MM.1S (cell line): Measurements from ENCODE around the gene BICC1.

Source experiments
- DNase-seq: peaks from one replicate; pipeline ENCODE4 v3.0.0-alpha.2; 2015
- H2AFZ ChIP-seq: fragments of 300-600 bp; sonication (generic); 2 replicates; pipeline ENCODE4 v1.6.0; 2016; ENCODE audit warnings: antibody characterized with exemption, low read length
- H3F3A ChIP-seq: fragments of 300-600 bp; sonication (generic); 2 replicates; pipeline ENCODE4 v1.6.1; 2016; ENCODE audit warnings: mild to moderate bottlenecking, antibody characterized with exemption, low read length, moderate library complexity, mixed read lengths; ENCODE audit not compliant: insufficient read depth
- H3K27ac ChIP-seq: fragments of 300-600 bp; sonication (generic); 2 replicates; pipeline ENCODE4 v1.5.1; 2016; ENCODE audit warnings: mild to moderate bottlenecking, low read length
- H3K27me3 ChIP-seq: fragments of 300-600 bp; sonication (generic); replicated peaks from 2 replicates; pipeline ENCODE4 v1.6.0; 2016; ENCODE audit warnings: low read length; ENCODE audit not compliant: insufficient read depth
- H3K36me3 ChIP-seq: fragments of 300-600 bp; sonication (generic); replicated peaks from 2 replicates; pipeline ENCODE4 v1.6.1; 2016; ENCODE audit warnings: mild to moderate bottlenecking, low read length, mixed read lengths; ENCODE audit not compliant: insufficient read depth
- H3K4me1 ChIP-seq: fragments of 300-600 bp; sonication (generic); 2 replicates; pipeline ENCODE4 v1.6.1; 2016; ENCODE audit warnings: low read length, mixed read lengths
- H3K4me2 ChIP-seq: fragments of 300-600 bp; sonication (generic); 2 replicates; pipeline ENCODE4 v1.6.0; 2016; ENCODE audit warnings: low read depth, low read length
- H3K4me3 ChIP-seq: fragments of 300-600 bp; sonication (generic); 2 replicates; pipeline ENCODE4 v1.5.1; 2016; ENCODE audit warnings: low read length, mixed read lengths
- H3K79me2 ChIP-seq: fragments of 300-600 bp; sonication (generic); 2 replicates; pipeline ENCODE4 v1.6.1; 2016; ENCODE audit warnings: mixed run types, low read length, mixed read lengths
- H3K9ac ChIP-seq: fragments of 300-600 bp; sonication (generic); 2 replicates; pipeline ENCODE4 v1.6.1; 2016; ENCODE audit warnings: low read length, mixed read lengths
- H3K9me2 ChIP-seq: fragments of 300-600 bp; sonication (generic); replicated peaks from 2 replicates; pipeline ENCODE4 v1.6.1; 2016; ENCODE audit warnings: mild to moderate bottlenecking, low read length, mixed read lengths; ENCODE audit not compliant: insufficient read depth
- H3K9me3 ChIP-seq: fragments of 300-600 bp; sonication (generic); replicated peaks from 2 replicates; pipeline ENCODE4 v1.6.1; 2016; ENCODE audit warnings: mild to moderate bottlenecking, low read length, mixed read lengths; ENCODE audit not compliant: insufficient read depth
- H4K20me1 ChIP-seq: fragments of 300-600 bp; sonication (generic); 2 replicates; pipeline ENCODE4 v1.6.1; 2016; ENCODE audit warnings: mild to moderate bottlenecking, low read length, moderate library complexity, mixed read lengths; ENCODE audit not compliant: insufficient read depth
- CTCF ChIP-seq: fragments of 300-600 bp; sonication (generic); IDR thresholded peaks from 2 replicates; pipeline ENCODE4 v1.5.1; 2016; ENCODE audit warnings: antibody characterized with exemption, low read length, mixed read lengths
- EZH2 ChIP-seq: fragments of 300-600 bp; sonication (generic); optimal IDR thresholded peaks from 2 replicates; pipeline ENCODE3; 2017; ENCODE audit warnings: low read depth, mild to moderate bottlenecking, antibody characterized with exemption, low read length, mixed read lengths
- EZH2phosphoT487 ChIP-seq: fragments of 300-600 bp; sonication (generic); IDR thresholded peaks from 2 replicates; pipeline ENCODE4 v1.6.1; 2018; ENCODE audit warnings: antibody characterized with exemption, low read length

BICC1 gene

DNA sequence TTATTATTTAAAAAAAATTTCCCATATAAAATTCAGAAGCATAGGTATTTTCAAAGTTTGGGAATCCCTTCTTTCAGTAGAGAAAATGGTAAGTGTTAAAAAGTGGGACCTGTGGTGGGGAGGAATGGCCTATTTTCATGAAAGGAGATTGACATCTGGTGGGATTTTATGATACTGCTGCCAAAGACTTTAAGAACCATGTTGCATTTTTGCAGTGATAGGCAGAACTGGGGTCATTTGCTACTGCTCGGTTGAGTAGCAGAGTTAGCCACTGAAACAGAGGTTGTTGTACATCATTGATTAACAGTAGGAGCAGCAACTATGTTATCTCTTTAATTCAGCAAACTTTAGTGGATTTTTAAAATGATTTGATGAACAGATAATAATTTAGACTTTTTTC is 4.4 kb downstream of the BICC1 start:
- H3K4me2 ChIP-seq = no peak overlapping the region
- no peaks in the 10 kb centered on the region for H3K79me2 ChIP-seq
- no peaks in the 10 kb centered on the region for H3F3A ChIP-seq
- H3K9me2 ChIP-seq = no peaks in the 10 kb centered on the region
- H3K36me3 ChIP-seq = no peaks in the 10 kb centered on the region
- no peak overlapping the region for H3K4me3 ChIP-seq
- no peak overlapping the region for H3K9ac ChIP-seq
- H3K27me3 ChIP-seq = no peaks in the 10 kb centered on the region
- DNase-seq = no peak
- no peaks in the 10 kb centered on the region for H3K4me1 ChIP-seq
- H3K27ac ChIP-seq = no peak overlapping the region
- TF ChIP-seq EZH2 = no peak
- TF ChIP-seq CTCF = no peak
- no peak for TF ChIP-seq EZH2phosphoT487
- no peaks in the 10 kb centered on the region for H4K20me1 ChIP-seq
- no peaks in the 10 kb centered on the region for H3K9me3 ChIP-seq
- H2AFZ ChIP-seq = no peak overlapping the region

DNA sequence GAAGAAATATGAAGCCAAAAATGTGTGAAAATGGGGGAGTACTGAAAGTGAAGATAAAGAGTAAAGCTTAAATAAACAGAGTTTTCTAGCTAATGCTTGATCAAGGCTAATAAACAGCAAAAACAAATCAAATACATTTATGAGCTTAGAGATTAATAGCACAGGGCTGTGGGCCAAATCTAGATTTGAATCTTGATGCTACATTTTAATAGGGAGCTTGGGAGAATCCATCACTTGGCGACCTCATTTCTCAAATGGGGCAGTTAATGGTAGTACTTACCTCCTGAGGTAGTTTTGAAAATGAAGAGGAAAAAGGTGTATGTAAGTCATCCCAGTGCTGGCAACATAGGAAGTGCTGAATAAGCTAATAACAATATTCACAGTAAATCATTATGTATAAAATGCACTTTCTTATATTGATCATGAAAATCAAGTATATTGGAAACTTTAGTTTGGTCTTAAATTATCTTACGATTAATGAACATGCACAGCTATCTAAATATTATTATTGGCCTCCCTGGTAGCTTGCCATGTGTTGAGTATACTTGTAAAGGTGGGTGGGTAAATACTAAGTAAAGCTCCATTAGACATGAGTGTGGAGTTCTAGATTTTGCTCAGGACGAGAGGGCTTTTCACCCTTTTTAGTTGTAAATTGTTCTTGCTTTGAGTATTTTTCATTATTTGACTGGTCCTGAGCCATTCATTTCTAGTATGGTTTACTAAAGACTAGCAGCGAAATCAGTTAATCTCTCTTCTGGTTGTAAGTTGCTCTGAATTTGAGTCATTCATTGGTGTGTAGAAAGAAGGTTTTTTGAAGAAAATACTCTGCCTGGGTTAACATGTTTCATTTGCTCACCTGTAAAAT is 5.1 kb downstream of the BICC1 start:
- no peak for TF ChIP-seq CTCF
- H3K9ac ChIP-seq = no peak overlapping the region
- H3K4me1 ChIP-seq = no peaks in the 10 kb centered on the region
- no peaks in the 10 kb centered on the region for H3F3A ChIP-seq
- no peaks in the 10 kb centered on the region for H3K9me2 ChIP-seq
- no peaks in the 10 kb centered on the region for H3K9me3 ChIP-seq
- no peaks in the 10 kb centered on the region for H3K27me3 ChIP-seq
- H3K27ac ChIP-seq = no peak overlapping the region
- H4K20me1 ChIP-seq = no peaks in the 10 kb centered on the region
- H3K36me3 ChIP-seq = no peaks in the 10 kb centered on the region
- H2AFZ ChIP-seq = no peak overlapping the region
- no peak overlapping the region for H3K4me3 ChIP-seq
- no peaks in the 10 kb centered on the region for H3K79me2 ChIP-seq
- no peak for DNase-seq
- H3K4me2 ChIP-seq = no peak overlapping the region

GRCh38 chr10:58518775-58519174 is 6.1 kb downstream of the BICC1 start:
- no peaks in the 10 kb centered on the region for H4K20me1 ChIP-seq
- H3K9ac ChIP-seq = no peak overlapping the region
- no peak overlapping the region for H3K4me2 ChIP-seq
- H2AFZ ChIP-seq = no peak overlapping the region
- no peaks in the 10 kb centered on the region for H3F3A ChIP-seq
- H3K4me3 ChIP-seq = no peak overlapping the region
- DNase-seq = no peak
- no peaks in the 10 kb centered on the region for H3K9me2 ChIP-seq
- H3K36me3 ChIP-seq = no peaks in the 10 kb centered on the region
- H3K27me3 ChIP-seq = no peaks in the 10 kb centered on the region
- H3K79me2 ChIP-seq = no peaks in the 10 kb centered on the region
- H3K27ac ChIP-seq = no peak overlapping the region
- TF ChIP-seq EZH2 (no peak), CTCF (no peak), EZH2phosphoT487 (no peak)
- no peaks in the 10 kb centered on the region for H3K9me3 ChIP-seq
- no peaks in the 10 kb centered on the region for H3K4me1 ChIP-seq
